IMR-90 (cell line): ENCODE results near the gene WNT6. TPM values are rescaled to one million over a fixed set of nuclear protein-coding genes. Genes with fewer than 3 reads are reported as not detected.
A peak's percentile ranks its signal among the peaks of the same experiment; 100 is the strongest.

ENCODE experiments used
- ATAC-seq: fragments of 200-7000 bp; cut with Tn5 transposase; 2 replicates; pipeline ENCODE4 v1.9.1; 2020; ENCODE audit warnings: low read depth, mild to moderate bottlenecking, moderate library complexity
- BruUV-seq: library from RNA; stranded (reverse); fragments of 400-500 nt; replicated peaks from 2 replicates; lab custom pipeline; 2021; lab: Mats Ljungman, UMichigan
- CTCF ChIA-PET: fragments of 300-600 bp; formaldehyde crosslinking; extraction: SDS; loops from one replicate; lab custom pipeline; 2021; ENCODE audit warnings: antibody characterized with exemption; lab: Yijun Ruan, JAX
- POLR2A ChIA-PET: fragments of 300-600 bp; sonication (Branson Sonifier 250); formaldehyde crosslinking; loops from one replicate; lab custom pipeline; 2022; ENCODE audit warnings: antibody characterized with exemption; ENCODE audit not compliant: unreplicated experiment; lab: Charles Lee
- DNase-seq: peaks from one replicate; pipeline ENCODE4 v3.0.0; 2013
- H2AFZ ChIP-seq: replicated peaks from 2 replicates; pipeline ENCODE3; 2013; ENCODE audit warnings: low read length, mild to moderate bottlenecking; ENCODE audit not compliant: poor library complexity
- H2AK5ac ChIP-seq: 2 replicates; pipeline ENCODE4 v1.6.1; 2013; ENCODE audit warnings: low read depth, low read length, inconsistent platforms
- H2AK9ac ChIP-seq: replicated peaks from 2 replicates; pipeline ENCODE3; 2013; ENCODE audit warnings: mild to moderate bottlenecking, low read depth, low read length, moderate library complexity; ENCODE audit not compliant: poor library complexity
- H2BK120ac ChIP-seq: 2 replicates; pipeline ENCODE4 v1.6.1; 2013; ENCODE audit warnings: low read depth, low read length, inconsistent platforms
- H2BK15ac ChIP-seq: 3 replicates; pipeline ENCODE4 v1.6.1; 2013; ENCODE audit warnings: low read depth, low read length, inconsistent platforms
- H2BK20ac ChIP-seq: 2 replicates; pipeline ENCODE4 v1.6.1; 2013; ENCODE audit warnings: low read depth, mild to moderate bottlenecking, inconsistent platforms, low read length, moderate library complexity
- H2BK5ac ChIP-seq: 2 replicates; pipeline ENCODE4 v1.6.1; 2013; ENCODE audit warnings: mild to moderate bottlenecking, low read depth, low read length, inconsistent platforms; ENCODE audit not compliant: poor library complexity, severe bottlenecking
- H3K14ac ChIP-seq: replicated peaks from 2 replicates; pipeline ENCODE4 v1.6.1; 2013; ENCODE audit warnings: low read depth, low read length, inconsistent platforms
- H3K18ac ChIP-seq: 2 replicates; pipeline ENCODE4 v1.6.1; 2013; ENCODE audit warnings: low read depth, low read length, control low read depth
- H3K23ac ChIP-seq: 2 replicates; pipeline ENCODE4 v1.6.1; 2013; ENCODE audit warnings: low read depth, low read length, inconsistent platforms
- H3K27ac ChIP-seq: 2 replicates; pipeline ENCODE4 v1.5.1; 2013; ENCODE audit warnings: mild to moderate bottlenecking, control low read depth, low read length; ENCODE audit not compliant: insufficient read depth
- H3K27me3 ChIP-seq: 2 replicates; pipeline ENCODE4 v1.6.1; 2013; ENCODE audit warnings: low read length; ENCODE audit not compliant: control insufficient read depth, insufficient read depth
- H3K36me3 ChIP-seq: 2 replicates; pipeline ENCODE4 v1.6.1; 2013; ENCODE audit warnings: low read length, mixed read lengths; ENCODE audit not compliant: control insufficient read depth, insufficient read depth
- H3K4ac ChIP-seq: 2 replicates; pipeline ENCODE4 v1.6.1; 2013; ENCODE audit warnings: low read depth, low read length, inconsistent platforms
- H3K4me1 ChIP-seq: 2 replicates; pipeline ENCODE4 v1.6.1; 2013; ENCODE audit warnings: low read length, mixed read lengths; ENCODE audit not compliant: control insufficient read depth, insufficient read depth
- H3K4me2 ChIP-seq: 2 replicates; pipeline ENCODE4 v1.6.1; 2013; ENCODE audit warnings: low read depth, mild to moderate bottlenecking, control low read depth, low read length, moderate library complexity
- H3K4me3 ChIP-seq: 2 replicates; pipeline ENCODE4 v1.5.1; 2013; ENCODE audit warnings: low read depth, mild to moderate bottlenecking, control low read depth, low read length, moderate library complexity; ENCODE audit not compliant: insufficient read depth
- H3K56ac ChIP-seq: 2 replicates; pipeline ENCODE4 v1.6.1; 2013; ENCODE audit warnings: low read length, inconsistent platforms; ENCODE audit not compliant: insufficient read depth; ENCODE audit errors: extremely low read depth
- H3K79me1 ChIP-seq, 2 experiments: 2 replicates each; pipeline ENCODE4 v1.6.1; 2013; ENCODE audit warnings: low read length in 2 of 2, inconsistent platforms in 1 of 2, low read depth in 1 of 2
- H3K9ac ChIP-seq: 2 replicates; pipeline ENCODE4 v1.6.1; 2013; ENCODE audit warnings: low read depth, low read length, control low read depth
- H3K9me1 ChIP-seq: 2 replicates; pipeline ENCODE4 v1.6.1; 2013; ENCODE audit warnings: low read length, inconsistent platforms; ENCODE audit not compliant: insufficient read depth
- H3K9me3 ChIP-seq: 2 replicates; pipeline ENCODE4 v1.6.1; 2013; ENCODE audit warnings: low read length; ENCODE audit not compliant: control insufficient read depth, insufficient read depth
- H4K20me1 ChIP-seq: 2 replicates; pipeline ENCODE4 v1.6.1; 2013; ENCODE audit warnings: low read length, inconsistent platforms; ENCODE audit not compliant: insufficient read depth
- H4K5ac ChIP-seq: 2 replicates; pipeline ENCODE4 v1.6.1; 2013; ENCODE audit warnings: mild to moderate bottlenecking, low read depth, low read length, control low read depth
- H4K8ac ChIP-seq, 2 experiments: 2 replicates each; pipeline ENCODE4 v1.6.1; 2013; ENCODE audit warnings: low read depth in 2 of 2, low read length in 2 of 2, control low read depth in 1 of 2, inconsistent platforms in 1 of 2
- H4K91ac ChIP-seq: 2 replicates; pipeline ENCODE4 v1.6.1; 2013; ENCODE audit warnings: low read depth, low read length, inconsistent platforms; ENCODE audit not compliant: insufficient read depth
- BHLHE40 ChIP-seq: fragments of 150-350 bp; IDR thresholded peaks from 2 replicates; pipeline ENCODE4 v1.6.1; 2016; ENCODE audit warnings: mild to moderate bottlenecking, low read depth, low read length
- CHD1 ChIP-seq: IDR thresholded peaks from 2 replicates; pipeline ENCODE4 v1.6.1; 2012; ENCODE audit warnings: low read depth, low read length, improper control_type of control experiment
- CTCF ChIP-seq: conservative IDR thresholded peaks from 2 replicates; pipeline ENCODE4 v1.5.1; 2012; ENCODE audit warnings: mild to moderate bottlenecking, low read depth, low read length, improper control_type of control experiment
- ELK1 ChIP-seq: fragments of 150-350 bp; IDR thresholded peaks from 2 replicates; pipeline ENCODE4 v1.6.1; 2016; ENCODE audit warnings: low read depth, mild to moderate bottlenecking, low read length, moderate library complexity, borderline replicate concordance
- FOS ChIP-seq: fragments of 150-350 bp; IDR thresholded peaks from 2 replicates; pipeline ENCODE4 v1.6.1; 2016; ENCODE audit warnings: low read depth, low read length
- MAFK ChIP-seq: IDR thresholded peaks from 2 replicates; pipeline ENCODE4 v1.6.1; 2012; ENCODE audit warnings: low read depth, low read length, improper control_type of control experiment
- MXI1 ChIP-seq: IDR thresholded peaks from 2 replicates; pipeline ENCODE4 v1.6.1; 2012; ENCODE audit warnings: low read depth, mild to moderate bottlenecking, low read length, moderate library complexity, borderline replicate concordance
- NFE2L2 ChIP-seq: fragments of 150-350 bp; IDR thresholded peaks from 2 replicates; pipeline ENCODE4 v1.6.1; 2016; ENCODE audit warnings: low read depth, mild to moderate bottlenecking, low read length
- RAD21 ChIP-seq: IDR thresholded peaks from 2 replicates; pipeline ENCODE4 v1.6.1; 2012; ENCODE audit warnings: low read length, improper control_type of control experiment
- RCOR1 ChIP-seq: IDR thresholded peaks from 2 replicates; pipeline ENCODE4 v1.6.1; 2012; ENCODE audit warnings: mild to moderate bottlenecking, low read length, improper control_type of control experiment; ENCODE audit not compliant: insufficient replicate concordance
- SMC3 ChIP-seq: fragments of 150-350 bp; IDR thresholded peaks from 2 replicates; pipeline ENCODE4 v1.6.1; 2016; ENCODE audit warnings: low read depth, mild to moderate bottlenecking, antibody characterized with exemption, low read length, moderate library complexity
- WGBS, 2 experiments: methylation state at CpG; one replicate each; pipeline versions ENCODE4 v1.1.5 to v1.1.7; 2013; ENCODE audit warnings: missing lambda C conversion rate in 2 of 2; ENCODE audit not compliant: insufficient read length in 1 of 2; ENCODE audit errors: extremely low coverage in 2 of 2; 5-methylcytosine and 5-hydroxymethylcytosine counted together
- dilution Hi-C: fragments of 300-500 bp; cut with HindIII; formaldehyde crosslinking; loops from one replicate; pipeline ENCODE4 v1.14.3; 2018; ENCODE audit warnings: low sequenced_read_pairs; ENCODE audit not compliant: unreplicated experiment
- in situ Hi-C: fragments of 300-500 bp; cut with MboI; formaldehyde crosslinking; loops from 3 replicates; pipeline ENCODE4 v1.14.3; 2019; ENCODE audit warnings: low sequenced_read_pairs, inconsistent platforms, mixed read lengths
- intact Hi-C: fragments of 100-400 bp; cut with micrococcal nuclease; formaldehyde crosslinking; loops from 2 replicates; pipeline ENCODE4 v1.10.0; 2022
- polyA plus RNA-seq, 3 experiments: library from polyadenylated mRNA; depleted of rRNA; stranded (reverse); fragments of >200 nt; gene quantifications; 2 replicates each; pipeline ENCODE4 v1.2.3, GENCODE V29; 2012; ENCODE audit warnings: low replicate concordance in 1 of 3
- total RNA-seq: library from RNA; depleted of rRNA; stranded (reverse); fragments of >200 nt; gene quantifications from 2 replicates; pipeline ENCODE4 v1.2.3, GENCODE V29; 2012

The WNT6 gene
- total and polyA plus RNA-seq, 2 of the 4 experiments (the other 2 are of a cell fraction): not detected

- no peak overlapping the region for H3K27ac ChIP-seq
- ChIA-PET POLR2A (no interaction called here), CTCF (no interaction called here)
- intact Hi-C loops (no loop called here), in situ Hi-C loops (no loop called here), dilution Hi-C loops (no loop called here)
- no peak overlapping the region for H3K56ac ChIP-seq
- TF ChIP-seq MXI1 (no peak), NFE2L2 (no peak), RAD21 (no peak), MAFK (no peak), BHLHE40 (no peak), CTCF (no peak), FOS (no peak), ELK1 (no peak), SMC3 (no peak), RCOR1 (no peak), CHD1 (no peak)
- H4K91ac ChIP-seq: no peak overlapping the region
- no TSS peak for BruUV-seq
- no peaks in the 10 kb centered on the region; the same call in 1 of the 2 replicates for H3K9me3 ChIP-seq
- H3K14ac ChIP-seq: no peak overlapping the region
- no peak overlapping the region for H2BK120ac ChIP-seq
- H2AFZ ChIP-seq: no peak overlapping the region
- no peak for ATAC-seq
- H3K4ac ChIP-seq: no peak overlapping the region
- H3K23ac ChIP-seq: no peak overlapping the region
- no peak overlapping the region for H2BK5ac ChIP-seq
- no peak overlapping the region for H3K18ac ChIP-seq
- peak overlapping the region; percentile 35 for H2AK9ac ChIP-seq
- no peak for DNase-seq
- H2BK20ac ChIP-seq: no peak overlapping the region
- H3K36me3 ChIP-seq: no peaks in the 10 kb centered on the region
- no peak overlapping the region for H4K8ac ChIP-seq
- peaks cover 89% of the 10 kb centered on the region for H3K27me3 ChIP-seq
- peaks cover 7% of the 10 kb centered on the region; the same call in 1 of the 2 replicates for H3K4me1 ChIP-seq
- H2BK15ac ChIP-seq: no peak overlapping the region
- H3K4me3 ChIP-seq: no peak overlapping the region
- H4K5ac ChIP-seq: no peak overlapping the region
- no peak overlapping the region for H2AK5ac ChIP-seq
- H3K9ac ChIP-seq: no peak overlapping the region
- no peak overlapping the region for H3K4me2 ChIP-seq
- WGBS, 2 experiments: no CpG with 5 or more reads among the region's 3 CpGs
- H3K9me1 ChIP-seq: no peaks in the 10 kb centered on the region
- no peaks in the 10 kb centered on the region for H3K79me1 ChIP-seq
- H4K20me1 ChIP-seq: no peaks in the 10 kb centered on the region
Measured at GRCh38 chr2:218895326-218895725, 35.7 kb downstream of the WNT6 start.
